NCI-H526 (cell line): ENCODE results near the gene IFI27L1.
A peak's percentile ranks its signal among the peaks of the same experiment; 100 is the strongest.
"Not testable (repeated sequence)": the region's sequence is repeated elsewhere in the genome, so short reads cannot be mapped to it uniquely, and the experiment has no call there.

Experiments used
- DNase-seq, 2 experiments: peaks; one replicate each; lab custom pipeline; 2025; lab: John Stamatoyannopoulos, UW

Gene IFI27L1

DNA sequence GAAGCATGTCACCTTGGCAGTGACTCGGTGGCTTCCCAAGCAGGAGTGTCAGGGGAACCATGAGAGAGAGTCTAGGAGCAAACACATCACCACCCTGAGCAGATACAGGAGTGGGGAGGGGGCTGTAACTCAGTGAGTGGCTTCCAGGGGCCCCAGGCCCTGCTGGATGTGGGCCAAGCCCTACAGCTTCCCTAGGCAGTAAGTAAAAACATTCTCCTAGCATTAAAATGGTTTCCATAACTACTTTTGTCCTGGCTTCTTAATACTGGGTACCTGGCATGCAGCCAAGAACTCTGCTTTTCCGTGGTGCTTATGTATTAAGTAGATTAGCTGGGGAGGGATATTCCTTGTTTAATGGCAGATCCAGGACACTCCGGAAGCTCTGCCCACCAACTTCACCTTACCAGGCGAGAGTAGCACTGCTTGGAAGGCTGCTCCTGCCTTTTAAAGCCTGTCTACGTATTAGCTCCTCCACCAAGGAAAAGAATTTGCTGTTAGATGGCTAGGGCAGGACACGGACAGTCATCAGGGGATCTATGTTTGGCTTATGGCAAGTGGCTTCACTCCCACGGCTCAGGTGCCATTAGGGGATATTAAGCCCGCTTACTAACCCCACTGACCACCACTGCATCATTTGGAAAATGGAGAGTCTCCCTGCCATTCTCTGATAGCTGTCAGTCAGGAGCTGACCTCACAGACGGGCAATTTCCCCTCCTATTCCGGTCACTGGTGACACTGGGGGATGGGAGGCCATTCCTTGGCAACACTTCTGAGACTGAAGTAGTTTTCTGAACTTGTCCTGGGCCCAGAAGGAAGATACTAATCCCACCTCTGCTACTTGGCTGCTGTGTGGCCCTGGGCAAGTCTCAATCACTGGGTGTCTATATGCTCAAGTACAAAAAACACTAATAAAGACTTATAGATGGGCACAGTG, 32.2 kb upstream of the IFI27L1 start:
- DNase-seq = no peak

DNA sequence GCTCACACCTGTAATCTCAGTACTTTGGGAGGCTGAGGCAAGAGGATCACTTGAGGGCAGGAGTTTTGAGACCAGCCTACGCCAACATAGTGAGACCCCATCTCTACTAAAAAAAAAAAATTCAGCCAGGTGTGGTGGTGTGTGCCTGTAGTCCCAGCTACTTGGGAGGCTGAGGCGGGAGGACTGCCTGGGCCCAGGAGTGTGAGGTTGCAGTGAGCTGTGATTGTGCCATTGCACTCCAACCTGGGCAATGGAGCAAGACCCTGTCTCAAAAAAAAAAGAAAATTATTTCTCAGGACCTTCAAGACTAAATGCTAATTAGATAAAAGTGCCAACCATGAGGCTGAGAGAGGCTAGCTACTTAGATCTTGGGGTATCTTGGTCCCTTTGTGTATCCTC, 31.5 kb upstream of the IFI27L1 start:
- no peak for DNase-seq

DNA sequence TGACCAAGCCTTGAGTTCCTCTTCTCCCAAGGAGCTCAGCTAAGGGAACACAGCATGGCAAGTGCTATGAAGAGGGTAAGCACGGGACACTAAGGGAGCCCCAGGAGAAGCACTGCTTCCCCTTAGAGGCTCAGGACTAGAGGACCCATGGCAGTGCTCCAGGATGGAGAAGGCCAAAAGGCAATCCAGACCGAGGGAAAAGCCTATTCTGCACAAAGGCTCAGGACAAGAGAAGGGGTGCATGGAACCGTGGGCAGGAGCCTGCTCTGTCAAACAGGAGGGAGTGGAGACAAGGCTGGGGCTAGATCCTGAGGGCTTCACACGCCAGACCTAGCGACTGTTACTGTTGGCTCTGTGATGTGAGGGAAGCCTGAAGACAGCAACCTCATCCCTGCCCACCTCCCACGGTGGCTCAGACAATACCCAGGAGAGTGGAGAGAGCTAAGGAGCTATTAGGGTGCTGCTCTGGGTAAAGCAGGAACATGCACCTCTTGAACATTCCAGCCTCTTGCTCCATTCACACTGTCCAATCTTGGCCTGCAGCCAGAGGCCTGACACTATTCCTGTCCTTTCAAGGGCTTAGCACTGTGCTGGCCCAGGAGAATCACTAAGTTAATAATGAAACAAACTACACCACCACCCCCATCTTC, 30.8 kb upstream of the IFI27L1 start:
- no peak for DNase-seq

DNA sequence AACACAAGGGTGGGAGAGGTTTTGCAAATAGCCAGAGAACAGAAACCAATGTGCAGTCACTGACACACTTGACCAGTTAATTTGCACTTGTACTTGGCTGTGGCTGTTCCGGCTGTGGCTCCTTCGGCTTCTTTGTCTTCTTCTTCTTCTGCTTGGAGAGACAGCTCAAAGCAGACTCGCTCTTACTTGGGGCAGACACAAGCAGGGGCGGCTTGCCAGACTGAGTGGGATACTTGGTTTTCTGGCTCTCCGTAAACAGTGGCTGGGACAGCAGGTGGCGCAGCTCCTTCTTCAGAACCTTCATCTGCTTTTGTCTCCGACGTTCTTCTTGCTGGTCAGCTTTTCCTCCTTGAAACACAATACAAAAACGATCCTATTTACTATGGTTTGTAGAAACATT, 30.0 kb upstream of the IFI27L1 start:
- DNase-seq = peak in 1 of 2 experiments; percentile 11

GRCh38 chr14:94051779-94052178, 29.3 kb upstream of the IFI27L1 start:
- no peak for DNase-seq

DNA sequence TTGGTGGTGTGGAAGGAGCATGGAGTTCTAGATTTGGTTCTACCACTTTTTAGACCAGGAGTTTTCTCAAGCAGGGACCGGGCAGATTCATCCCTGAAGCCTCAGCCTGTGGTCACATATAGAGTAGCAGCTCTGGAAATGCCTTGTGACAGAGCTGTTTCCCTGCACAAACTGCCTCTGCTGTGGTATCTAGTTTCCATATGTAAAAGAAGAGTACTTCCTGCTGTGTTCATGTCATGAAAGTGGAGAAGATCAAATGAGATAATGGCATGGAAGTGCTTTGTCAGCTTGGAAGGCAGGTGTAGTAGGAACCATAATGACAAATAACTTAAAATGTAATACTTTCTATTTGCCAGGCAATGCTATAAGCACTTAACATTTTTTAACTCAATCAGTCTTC, 28.9 kb upstream of the IFI27L1 start:
- peak; percentile 16 to 31 for DNase-seq

GRCh38 chr14:94052662-94053061, 28.4 kb upstream of the IFI27L1 start:
- DNase-seq = no peak

DNA sequence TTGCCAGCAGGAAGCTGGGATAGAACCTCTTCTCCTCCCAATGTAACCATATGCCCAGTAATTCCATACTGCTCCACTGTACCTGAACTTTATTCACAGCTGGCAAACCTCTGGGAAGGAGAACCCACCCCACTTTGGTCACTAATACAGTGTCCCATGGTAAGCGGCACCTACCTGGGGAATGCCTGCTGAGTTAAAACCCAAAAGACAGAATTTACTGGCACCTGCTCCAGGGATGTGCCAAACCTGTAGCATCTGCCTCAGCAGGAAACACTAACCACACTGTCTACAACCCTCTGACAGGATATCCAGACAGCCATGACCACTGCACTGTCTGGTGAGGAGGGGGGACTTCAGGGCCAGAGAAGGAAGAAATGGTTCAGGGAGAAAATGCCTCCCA, 26.7 kb upstream of the IFI27L1 start:
- no peak for DNase-seq

DNA sequence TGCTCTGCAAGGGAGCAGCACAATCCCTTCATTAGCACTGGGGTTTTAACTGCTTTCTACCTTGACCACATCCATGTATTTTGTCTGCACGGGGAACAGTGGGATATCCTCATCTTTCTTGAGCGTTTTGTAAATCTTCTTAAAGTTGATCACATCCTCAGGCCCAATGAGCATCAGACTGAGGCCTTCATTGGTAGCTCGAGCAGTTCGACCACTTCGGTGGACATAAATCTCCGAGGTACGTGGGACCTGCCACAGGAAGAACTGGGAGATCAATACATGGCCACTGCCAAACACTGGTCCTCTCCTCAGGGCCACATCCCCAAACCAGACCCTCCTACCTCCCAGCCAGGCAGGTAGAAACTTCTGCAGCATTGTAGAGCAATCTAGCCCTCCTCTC, 26.2 kb upstream of the IFI27L1 start:
- DNase-seq = no peak

DNA sequence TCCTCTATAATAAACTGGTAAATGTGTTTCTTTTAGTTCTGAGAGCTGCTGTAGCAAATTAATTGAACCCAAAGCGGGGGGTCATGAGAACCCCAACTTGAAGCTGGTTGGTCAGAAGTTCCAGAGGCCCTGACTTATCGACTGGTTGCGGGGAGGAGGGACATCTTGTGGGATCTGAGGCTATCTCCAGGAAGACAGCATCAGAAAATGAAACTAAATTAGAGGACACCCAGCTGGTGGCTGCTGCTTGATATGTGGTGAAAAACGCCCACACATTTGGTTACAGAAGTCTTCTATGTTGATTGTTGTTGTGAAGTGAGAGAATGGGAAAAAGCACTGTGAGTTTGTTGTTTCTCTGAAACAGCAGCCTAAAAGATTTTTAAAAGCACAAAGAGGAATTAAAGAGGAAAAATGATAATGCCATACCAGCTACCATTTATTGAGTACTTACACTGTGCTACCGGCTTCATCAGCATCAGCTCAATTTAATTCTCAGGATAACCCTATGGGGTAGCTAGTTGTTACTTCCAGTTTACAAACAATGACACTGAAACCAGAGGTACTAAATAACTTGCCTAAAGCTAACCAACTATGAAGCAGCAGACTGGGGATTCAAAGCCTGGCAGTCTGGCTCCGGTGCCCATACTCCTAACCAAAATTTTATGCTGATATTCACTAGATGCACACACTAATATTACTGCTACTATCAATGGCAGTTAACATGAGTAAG, 24.4 kb upstream of the IFI27L1 start:
- no peak for DNase-seq

DNA sequence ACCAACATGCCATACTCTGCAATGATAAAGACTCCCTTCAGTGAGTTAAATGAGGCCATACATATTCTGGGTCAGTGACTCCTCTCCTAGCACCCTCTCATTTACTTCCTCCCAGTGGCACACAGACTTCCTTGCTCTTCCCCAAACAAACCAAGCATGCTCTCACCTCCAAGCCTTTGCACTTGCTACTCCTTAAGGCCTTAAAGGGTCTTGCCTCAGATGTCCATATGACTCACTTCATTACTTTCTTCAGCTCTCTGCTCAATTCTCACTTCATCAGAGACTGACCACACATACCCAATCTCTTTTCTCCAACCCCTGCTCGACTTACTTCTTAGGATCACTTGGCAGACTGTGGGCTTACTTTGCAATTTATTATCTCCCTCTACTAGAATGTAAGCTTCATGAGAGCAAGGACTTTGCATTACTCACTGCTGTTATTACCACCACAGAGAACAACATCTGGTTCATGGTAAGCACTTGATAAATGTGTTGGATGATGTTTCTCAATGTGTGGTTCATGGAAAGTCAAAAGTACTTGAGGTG, 22.9 kb upstream of the IFI27L1 start:
- DNase-seq = no peak

DNA sequence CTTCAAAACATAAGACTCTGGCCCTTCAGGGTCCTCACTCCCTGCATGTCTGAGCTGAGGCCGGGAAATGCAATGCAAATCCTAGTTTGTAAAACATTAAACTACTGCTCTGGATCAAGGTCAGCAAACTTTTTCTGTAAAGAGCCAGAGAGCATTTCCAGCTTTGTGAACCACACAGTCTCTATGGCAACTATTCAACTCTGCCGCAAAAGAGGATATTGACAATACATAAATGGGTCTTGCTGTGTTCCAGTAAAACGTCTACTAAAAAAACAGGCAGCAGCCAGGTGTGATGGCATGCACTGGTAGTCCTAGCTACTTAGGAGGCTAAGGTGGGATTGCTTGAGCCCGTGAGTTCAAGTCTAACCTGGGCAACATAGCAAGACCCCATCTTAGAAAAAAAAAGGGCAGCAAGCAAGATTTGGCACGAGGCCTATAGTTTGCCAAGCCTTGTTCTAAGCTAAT, 22.4 kb upstream of the IFI27L1 start:
- DNase-seq = no peak

DNA sequence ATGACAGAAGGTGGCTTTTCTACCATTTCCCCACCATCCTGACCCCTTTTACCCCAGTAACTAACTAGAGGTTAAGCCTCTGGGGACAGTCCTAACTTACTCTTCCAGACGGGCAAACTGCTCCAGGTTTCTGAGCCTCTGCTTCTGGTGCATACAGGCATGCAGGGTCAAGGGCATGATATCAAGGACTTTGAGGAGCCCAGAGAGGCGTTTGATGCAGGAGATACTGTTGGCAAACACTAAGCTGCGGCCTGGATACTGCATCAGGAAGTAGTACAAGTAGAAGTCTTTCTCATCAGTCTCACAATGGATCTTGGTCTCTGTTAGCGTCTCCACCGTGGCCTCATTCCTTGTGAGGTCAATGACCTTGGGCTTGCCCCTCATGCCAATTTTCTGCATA, 21.1 kb upstream of the IFI27L1 start:
- no peak for DNase-seq

DNA sequence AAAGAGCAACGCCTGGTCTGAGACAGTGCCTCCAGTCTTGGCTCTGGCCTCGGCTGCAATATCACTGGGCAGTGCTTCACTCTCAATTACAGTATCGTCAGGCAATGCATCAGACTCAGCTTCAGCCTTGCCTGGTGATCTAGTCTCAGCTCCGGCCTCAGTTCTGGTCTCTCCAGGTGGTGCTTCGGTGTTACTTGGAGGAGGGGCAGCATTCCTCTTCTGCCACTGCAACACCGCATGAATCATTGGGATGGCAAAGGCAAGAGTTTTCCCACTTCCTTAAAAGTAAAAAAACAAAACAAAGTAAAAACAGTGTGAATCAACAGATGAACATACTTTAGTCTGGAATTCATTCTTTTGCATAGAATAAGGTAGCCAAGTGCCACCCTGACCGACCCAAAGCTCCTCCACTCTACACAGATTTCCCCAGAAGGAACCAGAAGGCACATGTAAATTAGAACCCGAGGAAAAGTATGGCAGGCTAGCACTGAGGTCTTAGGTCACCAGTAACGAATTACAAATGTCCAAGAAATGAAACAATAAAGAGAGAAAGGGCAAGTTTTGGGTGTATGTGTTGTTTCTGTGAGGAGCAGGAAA, 18.7 kb upstream of the IFI27L1 start:
- DNase-seq = no peak

GRCh38 chr14:94066089-94066676, 14.9 kb upstream of the IFI27L1 start:
- DNase-seq = no peak

DNA sequence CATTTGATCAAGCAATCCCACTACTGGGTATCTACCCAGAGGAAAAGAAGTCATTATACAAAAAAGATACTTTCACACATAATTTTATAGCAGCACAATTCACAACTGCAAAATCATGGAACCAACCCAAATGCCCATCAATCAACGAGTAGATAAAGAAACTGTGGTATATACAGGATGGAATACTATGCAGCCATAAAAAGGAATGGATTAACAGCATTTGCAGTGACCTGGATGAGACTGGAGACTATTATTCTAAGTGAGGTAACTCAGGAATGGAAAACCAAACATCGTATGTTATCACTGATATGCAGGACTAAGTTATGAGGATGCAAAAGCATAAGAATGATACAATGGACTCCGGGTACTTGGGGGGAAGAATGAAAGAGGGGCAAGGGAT, 9.0 kb upstream of the IFI27L1 start:
- DNase-seq = not testable (repeated sequence)

DNA sequence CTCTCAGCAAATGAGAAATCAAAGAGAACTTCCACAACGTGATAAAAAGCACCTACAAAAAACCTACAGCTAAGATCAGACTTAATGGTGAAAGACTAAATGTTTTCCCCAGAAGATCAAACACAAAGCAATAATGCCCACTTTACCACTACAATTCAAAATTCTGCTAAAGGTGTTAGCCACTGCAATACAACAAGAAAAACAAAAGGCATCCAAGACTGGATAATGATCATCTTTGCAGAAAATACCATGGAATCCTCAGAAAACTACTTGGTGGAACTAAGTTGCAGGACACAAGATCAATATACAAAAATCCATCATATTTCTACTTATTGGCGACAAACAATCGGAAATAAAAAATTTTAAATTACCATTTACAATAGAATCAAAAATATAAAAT, 6.6 kb upstream of the IFI27L1 start:
- DNase-seq = no peak

DNA sequence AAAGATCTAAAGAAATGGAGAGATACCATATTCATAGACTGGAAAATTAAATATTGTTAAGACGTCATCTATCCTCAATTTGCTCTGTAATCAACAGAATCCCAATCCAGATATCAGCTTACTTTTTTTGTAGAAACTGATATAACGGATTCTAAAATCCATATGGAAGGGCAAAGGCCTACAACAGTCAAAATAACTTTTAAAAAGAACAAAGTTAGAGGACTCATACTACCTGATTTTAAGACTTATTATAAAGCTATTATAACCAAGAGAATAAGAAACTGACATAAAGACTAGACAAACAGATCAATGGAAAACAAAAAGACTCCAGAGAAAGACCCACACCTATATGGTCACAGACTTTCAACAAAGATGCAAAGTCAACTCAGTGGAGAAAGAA, 6.1 kb upstream of the IFI27L1 start:
- no peak for DNase-seq

- no peak for DNase-seq
These were observed 3.8 kb upstream of the IFI27L1 start for GRCh38 chr14:94077111-94077821.

GRCh38 chr14:94077823-94078222, 3.3 kb upstream of the IFI27L1 start:
- no peak for DNase-seq
